Keratinocyte (primary cell): ENCODE data around the gene GLOD5. TPM values are rescaled to one million over a fixed set of nuclear protein-coding genes. Genes with fewer than 3 reads are reported as not detected.

Experiments used
- DNase-seq: peaks from one replicate; pipeline ENCODE4 v3.0.0-alpha.2; 2011; ENCODE audit warnings: low read depth, missing footprints, low spot score
- FAIRE-seq: peaks from 2 replicates; lab custom pipeline; 2011; peaks lifted over from hg19 to GRCh38; lab: Jason Lieb, UNC
- H2AFZ ChIP-seq: 2 replicates; pipeline ENCODE4 v1.6.0; 2012; ENCODE audit warnings: low read length, control low read depth, inconsistent platforms; ENCODE audit not compliant: control insufficient read depth
- H3K27ac ChIP-seq: 2 replicates; pipeline ENCODE4 v1.5.1; 2011; ENCODE audit warnings: low read length; ENCODE audit not compliant: control insufficient read depth, insufficient read depth
- H3K27me3 ChIP-seq: 3 replicates; pipeline ENCODE4 v1.6.0; 2011; ENCODE audit warnings: low read length; ENCODE audit not compliant: control insufficient read depth, insufficient read depth; ENCODE audit errors: extremely low read depth
- H3K36me3 ChIP-seq, 2 experiments: 2 replicates in 1 of 2; 3 replicates in 1 of 2; pipeline ENCODE4 v1.5.1; 2011; ENCODE audit warnings: low read length in 2 of 2, mild to moderate bottlenecking in 1 of 2; ENCODE audit not compliant: control insufficient read depth in 2 of 2, insufficient read depth in 2 of 2; ENCODE audit errors: extremely low read depth in 1 of 2
- H3K4me1 ChIP-seq: 3 replicates; pipeline ENCODE4 v1.5.1; 2011; ENCODE audit warnings: low read length; ENCODE audit not compliant: control insufficient read depth, insufficient read depth; ENCODE audit errors: extremely low read depth
- H3K4me2 ChIP-seq: 3 replicates; pipeline ENCODE4 v1.6.0; 2011; ENCODE audit warnings: low read depth, low read length; ENCODE audit not compliant: control insufficient read depth, insufficient read depth; ENCODE audit errors: extremely low read depth
- H3K4me3 ChIP-seq, 3 experiments: fragments of 200-600 bp in 1 of 3; sonication (generic) in 1 of 3; 2 replicates in 2 of 3; 3 replicates in 1 of 3; pipeline ENCODE4 v1.5.1; 2011 to 2016; ENCODE audit warnings: low read length in 3 of 3, mild to moderate bottlenecking in 3 of 3, control low read depth in 2 of 3, inconsistent platforms in 1 of 3, low read depth in 1 of 3, mixed read lengths in 1 of 3, mixed run types in 1 of 3, moderate library complexity in 1 of 3; ENCODE audit not compliant: control insufficient read depth in 2 of 3, insufficient read depth in 2 of 3; ENCODE audit errors: extremely low read depth in 1 of 3
- H3K79me2 ChIP-seq: 2 replicates; pipeline ENCODE4 v1.6.0; 2012; ENCODE audit warnings: low read length; ENCODE audit not compliant: control insufficient read depth, insufficient read depth
- H3K9ac ChIP-seq: 3 replicates; pipeline ENCODE4 v1.6.0; 2011; ENCODE audit warnings: low read length; ENCODE audit not compliant: control insufficient read depth, insufficient read depth; ENCODE audit errors: extremely low read depth
- H3K9me1 ChIP-seq: 3 replicates; pipeline ENCODE4 v1.6.0; 2011; ENCODE audit warnings: low read length; ENCODE audit not compliant: control insufficient read depth, insufficient read depth; ENCODE audit errors: extremely low read depth
- H3K9me3 ChIP-seq: 2 replicates; pipeline ENCODE4 v1.5.1; 2012; ENCODE audit warnings: low read depth, low read length; ENCODE audit not compliant: control insufficient read depth
- H4K20me1 ChIP-seq: 3 replicates; pipeline ENCODE4 v1.6.0; 2011; ENCODE audit warnings: low read length; ENCODE audit not compliant: control insufficient read depth, insufficient read depth; ENCODE audit errors: extremely low read depth
- CTCF ChIP-seq, 3 experiments: IDR thresholded peaks in 1 of 3; conservative IDR thresholded peaks in 1 of 3; optimal IDR thresholded peaks in 1 of 3; 2 replicates in 2 of 3; 3 replicates in 1 of 3; pipeline versions ENCODE3 to v1.5.1; 2011; ENCODE audit warnings: low read length in 3 of 3, mild to moderate bottlenecking in 3 of 3, moderate library complexity in 2 of 3, control low read depth in 1 of 3, inconsistent platforms in 1 of 3; ENCODE audit not compliant: insufficient read depth in 2 of 3; ENCODE audit errors: extremely low read depth in 1 of 3
- EZH2 ChIP-seq: IDR thresholded peaks from one replicate; pipeline ENCODE4 v1.6.1; 2012; ENCODE audit warnings: inconsistent platforms, mild to moderate bottlenecking, low read length, moderate library complexity
- dilution Hi-C: fragments of 300-500 bp; cut with MboI; formaldehyde crosslinking; loops from one replicate; pipeline ENCODE4 v1.7.0; 2020; ENCODE audit warnings: low sequenced_read_pairs; ENCODE audit not compliant: extremely low pct_ligation_motif_present
- polyA plus RNA-seq, 5 experiments: library from polyadenylated mRNA; depleted of rRNA in 3 of 5; stranded (reverse) in 3 of 5; stranded (forward) in 1 of 5; unstranded in 1 of 5; fragments of >200 nt; gene quantifications; 1 replicate in 1 of 5; 2 replicates in 3 of 5; 3 replicates in 1 of 5; pipeline versions ENCODE4 v1.2.1 to v1.2.3, GENCODE V29; 2011 to 2012; ENCODE audit warnings: missing spikeins in 2 of 5, low read depth in 1 of 5, low replicate concordance in 1 of 5

GLOD5 gene
- polyA plus RNA-seq, 1 donor (not counting 4 experiments of a cell fraction or from before 2014, with no cell fraction given), result not detected

GRCh38 chrX:48794911-48795515, 33.5 kb downstream of the GLOD5 start:
- Histone ChIP-seq H3K9ac (no peak overlapping the region), H3K9me3 (no peaks in the 10 kb centered on the region), H3K79me2 (no peaks in the 10 kb centered on the region), H4K20me1 (no peaks in the 10 kb centered on the region), H3K9me1 (no peaks in the 10 kb centered on the region), H3K4me1 (no peaks in the 10 kb centered on the region), H3K27ac (no peak overlapping the region), H3K27me3 (no peaks in the 10 kb centered on the region), H3K36me3 (no peaks in the 10 kb centered on the region), H3K4me2 (no peak overlapping the region), H3K4me3 (no peak overlapping the region), H2AFZ (no peak overlapping the region)
- dilution Hi-C loops, result no loop called here
- DNase-seq (no peak), FAIRE-seq (no peak)
- TF ChIP-seq CTCF (optimal IDR thresholded peaks at IDR 0.05 in 1 of 3, IDR thresholded peaks at IDR 0.05 in 1 of 3, conservative IDR thresholded peaks at IDR 0.05 in 1 of 3; ENCODE audit: extremely low read depth in 1 of 3, insufficient read depth in 2 of 3, low read length in 3 of 3), result no peak

GRCh38 chrX:48798318-48798717, 36.8 kb downstream of the GLOD5 start:
- H3K27me3 ChIP-seq, result no peaks in the 10 kb centered on the region
- no peak overlapping the region for H3K27ac ChIP-seq
- H3K36me3 ChIP-seq, result no peaks in the 10 kb centered on the region
- H4K20me1 ChIP-seq, result no peaks in the 10 kb centered on the region
- H3K9ac ChIP-seq, result no peak overlapping the region
- no peaks in the 10 kb centered on the region for H3K9me3 ChIP-seq
- H3K4me2 ChIP-seq, result no peak overlapping the region
- peaks cover 4% of the 10 kb centered on the region for H3K4me1 ChIP-seq
- H3K79me2 ChIP-seq, result no peaks in the 10 kb centered on the region
- no peaks in the 10 kb centered on the region for H3K9me1 ChIP-seq
- TF ChIP-seq CTCF (optimal IDR thresholded peaks at IDR 0.05 in 1 of 3, IDR thresholded peaks at IDR 0.05 in 1 of 3, conservative IDR thresholded peaks at IDR 0.05 in 1 of 3; ENCODE audit: extremely low read depth in 1 of 3, insufficient read depth in 2 of 3, low read length in 3 of 3), result no peak
- no peak for TF ChIP-seq EZH2
- no peak overlapping the region for H2AFZ ChIP-seq
- FAIRE-seq (no peak), DNase-seq (no peak)
- dilution Hi-C loops, result no loop called here
- H3K4me3 ChIP-seq, result no peak overlapping the region
